Neural cell (in vitro differentiated cells): ENCODE measurements around the gene NECTIN3.

ENCODE experiments used
- EP300 ChIP-seq: fragments of 450-650 bp; conservative IDR thresholded peaks from 2 replicates; pipeline ENCODE4 v1.6.1; 2014; ENCODE audit warnings: antibody characterized with exemption, mild to moderate bottlenecking, moderate library complexity; ENCODE audit not compliant: poor library complexity, severe bottlenecking
- EZH2 ChIP-seq: fragments of 200-600, 300-800 bp; shearing (Covaris generic), sonication (generic); IDR thresholded peaks from 2 replicates; pipeline ENCODE4 v1.6.1; 2014; ENCODE audit warnings: antibody characterized with exemption, low read length, borderline replicate concordance, mild to moderate bottlenecking; ENCODE audit not compliant: insufficient read depth, poor library complexity, severe bottlenecking
- MXI1 ChIP-seq: fragments of 450-650 bp; conservative IDR thresholded peaks from 2 replicates; pipeline ENCODE4 v1.6.1; 2014; ENCODE audit warnings: antibody characterized with exemption, mild to moderate bottlenecking; ENCODE audit not compliant: poor library complexity, severe bottlenecking
- POLR2AphosphoS5 ChIP-seq: IDR thresholded peaks from 2 replicates; pipeline ENCODE4 v1.6.1; 2012
- RAD21 ChIP-seq: fragments of 450-650 bp; conservative IDR thresholded peaks from 2 replicates; pipeline ENCODE4 v1.6.1; 2014; ENCODE audit warnings: antibody characterized with exemption, mild to moderate bottlenecking, moderate library complexity
- REST ChIP-seq: IDR thresholded peaks from 2 replicates; pipeline ENCODE4 v1.6.1; 2012; ENCODE audit warnings: borderline replicate concordance
- TF ChIP-seq, protein P1 (sequence below): fragments of 450-650 bp; IDR thresholded peaks from 2 replicates; pipeline ENCODE4 v1.5.1; 2014; ENCODE audit warnings: antibody characterized with exemption, mild to moderate bottlenecking, moderate library complexity; ENCODE audit not compliant: poor library complexity, severe bottlenecking

DNA sequence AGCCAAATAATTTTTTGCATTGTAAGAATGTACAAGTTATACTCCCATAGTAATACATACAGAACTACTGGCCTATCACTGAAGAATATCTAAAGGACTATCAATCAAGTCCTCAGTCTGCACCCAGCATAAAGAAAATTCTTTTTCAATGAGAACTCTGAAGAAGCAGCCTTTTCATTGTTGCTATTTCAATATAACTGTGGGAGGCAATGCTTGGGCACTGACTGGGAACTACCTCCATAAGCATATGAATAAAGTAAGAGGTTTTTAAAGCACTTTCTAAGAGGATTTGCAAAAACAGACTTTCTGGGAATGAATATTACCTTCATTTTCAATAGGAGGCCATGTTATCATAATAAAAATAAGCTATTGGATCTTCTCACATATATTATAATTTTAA lies 24.6 kb upstream of the NECTIN3 start:
- TF ChIP-seq, protein P1, sequence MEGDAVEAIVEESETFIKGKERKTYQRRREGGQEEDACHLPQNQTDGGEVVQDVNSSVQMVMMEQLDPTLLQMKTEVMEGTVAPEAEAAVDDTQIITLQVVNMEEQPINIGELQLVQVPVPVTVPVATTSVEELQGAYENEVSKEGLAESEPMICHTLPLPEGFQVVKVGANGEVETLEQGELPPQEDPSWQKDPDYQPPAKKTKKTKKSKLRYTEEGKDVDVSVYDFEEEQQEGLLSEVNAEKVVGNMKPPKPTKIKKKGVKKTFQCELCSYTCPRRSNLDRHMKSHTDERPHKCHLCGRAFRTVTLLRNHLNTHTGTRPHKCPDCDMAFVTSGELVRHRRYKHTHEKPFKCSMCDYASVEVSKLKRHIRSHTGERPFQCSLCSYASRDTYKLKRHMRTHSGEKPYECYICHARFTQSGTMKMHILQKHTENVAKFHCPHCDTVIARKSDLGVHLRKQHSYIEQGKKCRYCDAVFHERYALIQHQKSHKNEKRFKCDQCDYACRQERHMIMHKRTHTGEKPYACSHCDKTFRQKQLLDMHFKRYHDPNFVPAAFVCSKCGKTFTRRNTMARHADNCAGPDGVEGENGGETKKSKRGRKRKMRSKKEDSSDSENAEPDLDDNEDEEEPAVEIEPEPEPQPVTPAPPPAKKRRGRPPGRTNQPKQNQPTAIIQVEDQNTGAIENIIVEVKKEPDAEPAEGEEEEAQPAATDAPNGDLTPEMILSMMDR = no peak
- TF ChIP-seq EP300 (no peak), EZH2 (no peak), MXI1 (no peak), POLR2AphosphoS5 (no peak), REST (no peak), RAD21 (no peak)
